Mesendoderm (in vitro differentiated cells): Measurements from ENCODE around the gene OPCML. TPM values are rescaled to one million over a fixed set of nuclear protein-coding genes. Genes with fewer than 3 reads are reported as not detected.

Experiments used
- DNase-seq: peaks from one replicate; pipeline ENCODE4 v3.0.0; 2013
- H2AK5ac ChIP-seq: 2 replicates; pipeline ENCODE4 v1.6.1; 2013; ENCODE audit warnings: low read length, inconsistent platforms
- H2BK120ac ChIP-seq: 2 replicates; pipeline ENCODE4 v1.6.1; 2013; ENCODE audit warnings: low read depth, mild to moderate bottlenecking, low read length, moderate library complexity, mixed read lengths
- H2BK15ac ChIP-seq: replicated peaks from 2 replicates; pipeline ENCODE4 v1.6.1; 2013; ENCODE audit warnings: low read depth, mild to moderate bottlenecking, moderate library complexity
- H2BK5ac ChIP-seq: 2 replicates; pipeline ENCODE4 v1.6.1; 2013; ENCODE audit warnings: low read length, inconsistent platforms
- H3K18ac ChIP-seq: 2 replicates; pipeline ENCODE4 v1.6.1; 2013; ENCODE audit warnings: mild to moderate bottlenecking, low read length, mixed read lengths
- H3K23ac ChIP-seq: one replicate; pipeline ENCODE4 v1.6.1; 2013; ENCODE audit warnings: low read length
- H3K27ac ChIP-seq: 2 replicates; pipeline ENCODE4 v1.5.1; 2013; ENCODE audit warnings: low read depth, mild to moderate bottlenecking, inconsistent platforms, low read length, moderate library complexity
- H3K27me3 ChIP-seq: 2 replicates; pipeline ENCODE4 v1.6.1; 2013; ENCODE audit warnings: low read length, control low read depth, mild to moderate bottlenecking, inconsistent platforms; ENCODE audit not compliant: insufficient read depth, poor library complexity
- H3K36me3 ChIP-seq: 2 replicates; pipeline ENCODE4 v1.6.1; 2013; ENCODE audit warnings: low read length, inconsistent platforms; ENCODE audit not compliant: control insufficient read depth, insufficient read depth
- H3K4ac ChIP-seq: one replicate; pipeline ENCODE4 v1.6.1; 2013; ENCODE audit warnings: low read depth, mild to moderate bottlenecking, low read length, moderate library complexity
- H3K4me1 ChIP-seq: 2 replicates; pipeline ENCODE4 v1.6.1; 2013; ENCODE audit warnings: low read depth, low read length, inconsistent platforms; ENCODE audit not compliant: control insufficient read depth
- H3K4me2 ChIP-seq: 2 replicates; pipeline ENCODE4 v1.6.1; 2013; ENCODE audit warnings: low read length
- H3K4me3 ChIP-seq: 2 replicates; pipeline ENCODE4 v1.5.1; 2013; ENCODE audit warnings: mild to moderate bottlenecking, low read length
- H3K56ac ChIP-seq: one replicate; pipeline ENCODE4 v1.6.1; 2013; ENCODE audit warnings: low read length
- H3K79me1 ChIP-seq: 2 replicates; pipeline ENCODE4 v1.6.1; 2013; ENCODE audit warnings: low read length, inconsistent platforms
- H3K79me2 ChIP-seq: 2 replicates; pipeline ENCODE4 v1.6.1; 2013; ENCODE audit warnings: mild to moderate bottlenecking, low read length; ENCODE audit not compliant: control insufficient read depth, insufficient read depth
- H3K9ac ChIP-seq: 2 replicates; pipeline ENCODE4 v1.6.1; 2013; ENCODE audit warnings: low read length, inconsistent platforms
- H4K5ac ChIP-seq: one replicate; pipeline ENCODE4 v1.6.1; 2013; ENCODE audit warnings: low read length
- H4K8ac ChIP-seq: one replicate; pipeline ENCODE4 v1.6.1; 2013; ENCODE audit warnings: low read depth, mild to moderate bottlenecking, control low read depth, low read length, moderate library complexity
- WGBS: extraction: QIAGEN DNeasy Blood & Tissue Kit; methylation state at CpG from one replicate; pipeline ENCODE4 v1.1.7; 2013; ENCODE audit warnings: low lambda C conversion rate, missing lambda C conversion rate; ENCODE audit not compliant: insufficient coverage; ENCODE audit errors: extremely low coverage; 5-methylcytosine and 5-hydroxymethylcytosine counted together
- polyA plus RNA-seq, 2 experiments: library from polyadenylated mRNA; stranded (reverse); fragments of 200-250 nt; gene quantifications; one replicate each; pipeline ENCODE4 v1.2.3, GENCODE V29; 2013

Gene OPCML
- polyA plus RNA-seq (2013, experiment 1 of 2), result 0.76 TPM
- 1.7 TPM for polyA plus RNA-seq (2013, experiment 2 of 2)

DNA sequence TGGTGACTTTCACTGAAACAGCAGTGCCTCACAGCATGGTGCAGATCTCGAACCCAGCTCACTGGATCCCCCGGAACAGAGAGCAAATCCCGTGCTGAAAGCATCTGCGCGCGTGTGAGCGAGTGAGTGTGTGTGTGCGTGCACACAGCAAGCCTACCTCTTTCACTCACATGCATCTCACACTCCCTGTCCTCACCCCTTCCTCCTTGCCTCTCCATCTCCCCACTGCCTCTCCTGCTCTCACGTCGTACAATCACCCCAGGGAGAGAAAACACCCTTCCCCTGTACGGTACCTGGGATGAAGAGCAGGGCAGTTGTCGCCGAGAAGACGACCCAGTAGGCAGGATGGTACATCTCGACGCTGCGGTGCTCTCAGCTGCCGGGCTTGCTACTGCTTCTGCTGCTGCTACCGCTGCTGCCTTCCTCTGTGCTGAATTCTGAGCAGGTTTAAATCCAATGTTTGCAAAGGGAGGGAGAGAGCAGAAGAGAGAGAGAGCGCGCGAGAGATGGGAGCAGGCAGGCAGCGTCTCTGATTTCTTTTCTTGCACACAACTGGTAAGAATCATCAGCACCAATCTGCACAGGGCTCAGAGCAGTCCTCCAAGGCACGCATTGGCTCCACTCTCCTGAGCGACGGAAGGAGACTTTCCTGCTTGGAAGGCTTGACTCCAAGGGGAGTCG, at the start of gene OPCML:
OPCML (minus strand) TSS at position 531 of the 681 bp plus-strand sequence.
- H3K27ac ChIP-seq, result no peak within 1 kb of the TSS

DNA sequence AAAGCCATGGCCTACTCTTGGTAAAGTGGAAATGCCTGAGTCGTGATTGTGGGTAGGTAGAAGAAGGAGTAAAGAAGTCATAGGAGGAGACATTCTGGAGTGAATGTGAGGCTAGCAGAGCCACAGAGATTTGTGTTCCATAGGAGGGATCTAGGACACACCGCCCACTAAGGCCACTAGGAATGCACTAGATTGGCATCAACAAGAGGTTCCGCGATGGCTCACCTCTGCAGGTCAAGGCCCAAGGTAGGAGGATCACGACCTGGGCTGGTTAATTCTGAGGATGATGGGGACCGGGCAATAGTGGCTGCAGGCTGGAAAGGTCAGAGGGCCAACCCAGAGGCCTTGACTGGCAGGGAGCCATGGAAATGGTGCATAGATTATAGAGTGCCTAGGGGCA, 48.8 kb upstream of the OPCML start:
- H3K23ac ChIP-seq, result no peak overlapping the region
- DNase-seq, result no peak
- H3K56ac ChIP-seq, result no peak overlapping the region
- no peak overlapping the region for H3K4me3 ChIP-seq
- H3K27me3 ChIP-seq, result no peaks in the 10 kb centered on the region
- H3K4ac ChIP-seq, result no peak overlapping the region
- H4K8ac ChIP-seq, result no peak overlapping the region
- no peak overlapping the region for H2BK120ac ChIP-seq
- no peak overlapping the region for H2BK5ac ChIP-seq
- H2BK15ac ChIP-seq, result no peak overlapping the region
- no peaks in the 10 kb centered on the region for H3K36me3 ChIP-seq
- no peak overlapping the region for H3K18ac ChIP-seq
- H3K79me1 ChIP-seq, result no peaks in the 10 kb centered on the region
- no peaks in the 10 kb centered on the region for H3K79me2 ChIP-seq
- no peak overlapping the region for H3K27ac ChIP-seq
- H3K9ac ChIP-seq, result no peak overlapping the region
- H3K4me1 ChIP-seq, result peaks cover 3% of the 10 kb centered on the region
- no peak overlapping the region for H2AK5ac ChIP-seq
- H3K4me2 ChIP-seq, result no peak overlapping the region
- H4K5ac ChIP-seq, result no peak overlapping the region
- WGBS, result no CpG with 5 or more reads among the region's 6 CpGs

More for the DNA sequence above, at the start of gene OPCML:
- H3K18ac ChIP-seq, result no peak within 1 kb of the TSS
- no peak within 1 kb of the TSS for H2AK5ac ChIP-seq
- no peak within 1 kb of the TSS for H2BK120ac ChIP-seq
- no peak within 1 kb of the TSS for H2BK15ac ChIP-seq
- H3K9ac ChIP-seq, result peak within 1 kb of the TSS; percentile 62
- H2BK5ac ChIP-seq, result no peak within 1 kb of the TSS
- H3K36me3 ChIP-seq, result no peaks in the 10 kb centered on the region
- H3K79me2 ChIP-seq, result no peaks in the 10 kb centered on the region
- no peak within 1 kb of the TSS for H3K4ac ChIP-seq
- H3K4me3 ChIP-seq, result peak within 1 kb of the TSS; percentile 44
- H3K23ac ChIP-seq, result no peak within 1 kb of the TSS
- H4K5ac ChIP-seq, result no peak within 1 kb of the TSS
- peak; percentile 70 for DNase-seq
- WGBS, result no CpG with 5 or more reads among the region's 27 CpGs
- H3K4me2 ChIP-seq, result peak within 1 kb of the TSS; percentile 94
- H3K27me3 ChIP-seq, result no peaks in the 10 kb centered on the region
- peaks cover 10% of the 10 kb centered on the region for H3K4me1 ChIP-seq
- no peak within 1 kb of the TSS for H4K8ac ChIP-seq
- H3K79me1 ChIP-seq, result no peaks in the 10 kb centered on the region
- H3K56ac ChIP-seq, result peak within 1 kb of the TSS; percentile 76

DNA sequence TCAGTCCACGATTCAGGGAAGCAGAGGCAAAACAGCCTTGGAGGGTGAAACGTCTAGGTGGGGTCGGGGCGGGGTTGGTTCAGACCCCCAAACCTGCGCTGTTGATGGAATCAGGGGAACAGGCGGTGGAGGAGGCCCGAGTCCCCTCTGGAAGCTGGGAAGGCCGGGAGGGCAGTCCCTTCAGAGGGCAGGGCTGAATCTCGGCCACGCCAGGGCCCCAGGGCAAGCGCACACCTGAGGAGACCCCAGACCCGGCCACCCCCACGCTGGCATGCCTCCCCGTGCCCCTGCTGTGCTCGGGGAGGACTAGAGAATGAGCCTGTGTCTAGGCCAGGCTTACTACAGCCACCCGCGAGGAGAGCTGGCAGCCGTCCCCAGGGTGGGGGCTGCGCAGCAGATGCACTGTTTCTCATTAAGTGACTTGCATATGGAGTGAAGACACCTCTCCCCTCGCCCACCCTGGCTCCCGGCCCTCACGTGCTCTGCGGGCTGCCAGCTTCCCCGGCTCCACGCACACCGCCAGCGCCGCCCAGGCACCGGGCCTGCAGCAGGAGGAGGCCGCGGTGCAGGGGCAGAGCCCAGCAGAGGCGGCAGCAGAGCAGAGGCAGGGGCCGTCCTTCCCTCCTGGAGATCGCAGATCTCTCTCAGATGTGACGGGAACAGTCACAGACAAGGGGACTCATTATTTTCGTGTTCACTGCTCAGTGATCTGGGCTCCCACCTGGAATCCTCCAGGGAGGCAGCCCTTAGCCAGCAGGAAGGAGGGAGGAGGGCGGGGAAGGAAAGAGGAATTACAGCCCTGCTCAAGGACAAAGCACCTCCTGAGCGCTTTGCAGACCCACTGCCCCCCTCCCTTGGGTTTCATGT, 47.1 kb upstream of the OPCML start:
- no CpG with 5 or more reads among the region's 38 CpGs for WGBS
- H2AK5ac ChIP-seq, result no peak overlapping the region
- H3K23ac ChIP-seq, result no peak overlapping the region
- H3K79me1 ChIP-seq, result no peaks in the 10 kb centered on the region
- H3K4me1 ChIP-seq, result peaks cover 3% of the 10 kb centered on the region
- H3K27ac ChIP-seq, result no peak overlapping the region
- H4K8ac ChIP-seq, result no peak overlapping the region
- H3K18ac ChIP-seq, result no peak overlapping the region
- H4K5ac ChIP-seq, result no peak overlapping the region
- no peaks in the 10 kb centered on the region for H3K36me3 ChIP-seq
- no peak overlapping the region for H2BK120ac ChIP-seq
- peak overlapping the region; percentile 63 for H3K56ac ChIP-seq
- H3K27me3 ChIP-seq, result no peaks in the 10 kb centered on the region
- no peak overlapping the region for H3K4me3 ChIP-seq
- H3K4ac ChIP-seq, result no peak overlapping the region
- peak overlapping the region; percentile 38 for H3K9ac ChIP-seq
- H2BK5ac ChIP-seq, result no peak overlapping the region
- peak; percentile 51 for DNase-seq
- no peak overlapping the region for H3K4me2 ChIP-seq
- H3K79me2 ChIP-seq, result no peaks in the 10 kb centered on the region
- no peak overlapping the region for H2BK15ac ChIP-seq

DNA sequence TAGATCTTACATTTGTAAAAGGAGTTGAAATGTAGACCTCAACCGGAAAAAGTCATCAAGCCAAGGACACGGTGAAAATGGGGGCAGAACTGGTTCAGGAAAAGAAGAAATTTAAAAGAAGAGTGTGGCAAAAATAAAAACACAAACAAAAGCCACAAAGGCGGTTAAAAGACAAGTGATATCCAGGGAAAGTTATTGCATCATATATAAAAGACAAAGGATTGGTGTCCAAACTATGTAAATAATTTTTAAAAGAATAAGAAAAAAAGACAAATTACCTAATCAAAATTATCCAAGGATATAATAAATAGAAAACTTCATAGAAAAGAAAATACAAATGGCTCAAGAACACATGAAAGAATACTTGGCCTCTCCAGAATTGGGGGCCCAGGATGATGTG, 45.1 kb upstream of the OPCML start:
- Histone ChIP-seq H3K18ac (no peak overlapping the region), H3K4me3 (no peak overlapping the region), H3K23ac (no peak overlapping the region), H2BK120ac (no peak overlapping the region), H3K4ac (no peak overlapping the region), H3K56ac (no peak overlapping the region), H3K36me3 (no peaks in the 10 kb centered on the region), H3K79me2 (no peaks in the 10 kb centered on the region), H3K4me2 (no peak overlapping the region), H2BK5ac (no peak overlapping the region), H3K27me3 (no peaks in the 10 kb centered on the region), H3K27ac (no peak overlapping the region), H2AK5ac (no peak overlapping the region), H3K79me1 (no peaks in the 10 kb centered on the region), H4K8ac (no peak overlapping the region), H3K4me1 (no peaks in the 10 kb centered on the region), H2BK15ac (no peak overlapping the region), H3K9ac (no peak overlapping the region), H4K5ac (no peak overlapping the region)
- no peak for DNase-seq
- no CpG with 5 or more reads among the region's 3 CpGs for WGBS

DNA sequence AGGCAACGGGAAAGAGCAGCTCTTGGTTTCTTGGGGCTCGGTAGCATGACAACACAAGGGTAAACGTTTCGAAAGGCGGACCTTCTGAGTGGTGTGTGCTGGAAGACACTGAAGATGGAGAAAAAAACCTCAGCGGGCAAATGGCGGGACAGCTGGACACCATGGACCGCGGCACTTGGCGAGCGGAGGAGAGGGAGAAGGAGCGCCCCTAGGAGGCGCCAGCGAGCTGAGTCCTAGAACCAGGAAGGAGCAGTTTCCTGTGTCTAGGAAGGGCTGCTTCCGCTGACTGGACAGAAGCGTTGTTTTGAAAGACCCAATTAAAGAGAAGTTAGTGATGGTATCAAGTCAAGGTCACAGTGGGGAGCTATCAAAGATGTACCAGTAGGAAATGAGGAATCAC, 44.0 kb upstream of the OPCML start:
- Histone ChIP-seq H2BK5ac (no peak overlapping the region), H3K27me3 (no peaks in the 10 kb centered on the region), H3K36me3 (no peaks in the 10 kb centered on the region), H3K27ac (no peak overlapping the region), H2AK5ac (no peak overlapping the region), H4K8ac (no peak overlapping the region), H2BK120ac (no peak overlapping the region), H4K5ac (no peak overlapping the region), H3K79me2 (no peaks in the 10 kb centered on the region), H3K56ac (no peak overlapping the region), H3K18ac (no peak overlapping the region), H3K23ac (no peak overlapping the region), H3K9ac (no peak overlapping the region), H3K4me3 (no peak overlapping the region), H3K4ac (no peak overlapping the region), H3K4me1 (no peaks in the 10 kb centered on the region), H3K79me1 (no peaks in the 10 kb centered on the region), H3K4me2 (no peak overlapping the region), H2BK15ac (no peak overlapping the region)
- WGBS, result no CpG with 5 or more reads among the region's 16 CpGs
- DNase-seq, result peak; percentile 68
